ENCODE measurements around the gene GSTK1.

DNA sequence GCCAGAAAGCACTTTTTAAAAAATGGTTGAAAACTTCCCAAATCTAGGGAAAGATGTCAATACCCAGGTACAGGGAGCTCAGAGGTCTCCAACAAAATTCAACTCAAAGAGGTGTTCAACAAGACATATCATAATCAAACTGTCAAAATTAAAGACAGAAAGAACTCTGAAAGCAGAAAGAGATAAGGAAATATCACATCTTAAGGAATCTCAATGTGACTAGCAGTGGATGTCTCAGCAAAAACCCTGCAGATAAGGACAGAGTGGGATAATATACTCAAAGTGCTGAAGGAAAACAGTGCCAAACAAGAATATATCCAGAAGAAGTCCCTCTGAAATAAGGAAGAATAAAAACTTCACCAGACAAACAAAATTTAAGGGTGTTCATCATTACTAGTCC lies 13.0 kb upstream of the GSTK1 start:
- TF ChIP-seq MXI1 (conservative IDR thresholded peaks at IDR 0.05; ENCODE audit: poor library complexity, severe bottlenecking) (no peak), TAF1 (IDR thresholded peaks at IDR 0.05; ENCODE audit: low read depth) (no peak), RAD21 (conservative IDR thresholded peaks at IDR 0.05) (no peak), EZH2 (IDR thresholded peaks at IDR 0.05; ENCODE audit: borderline replicate concordance, insufficient read depth, low read length, poor library complexity, severe bottlenecking) (no peak)

Data from neural cell (in vitro differentiated cells).